Measurements from ENCODE around the gene BMPR2. TPM values are rescaled to one million over a fixed set of nuclear protein-coding genes. Genes with fewer than 3 reads are reported as not detected.

Gene BMPR2
- polyA plus RNA-seq, 3 donors: 4.1 to 6.4 (median 4.8) TPM

- Histone ChIP-seq H3K27me3 (ENCODE audit: control insufficient read depth in 2 of 2, insufficient read depth in 2 of 2, low read length in 2 of 2) (no peaks in the 10 kb centered on the region), H3K4me1 (ENCODE audit: control insufficient read depth in 1 of 2, insufficient read depth in 2 of 2, low read length in 2 of 2) (no peaks in the 10 kb centered on the region), H3K4me3 (replicated peaks in 1 of 3; ENCODE audit: low read depth in 2 of 3, low read length in 3 of 3) (no peak overlapping the region), H3K9ac (ENCODE audit: insufficient read depth, low read length, poor library complexity, severe bottlenecking) (no peak overlapping the region), H2AFZ (ENCODE audit: insufficient read depth, low read depth, low read length, poor library complexity, severe bottlenecking) (no peak overlapping the region), H3K79me2 (ENCODE audit: insufficient read depth, low read length) (no peaks in the 10 kb centered on the region), H3K36me3 (replicated peaks in 1 of 2; ENCODE audit: control insufficient read depth in 1 of 2, insufficient read depth in 2 of 2, low read length in 2 of 2) (peaks cover 18 to 39% of the 10 kb centered on the region in 2 donors), H3K9me3 (replicated peaks in 1 of 2; ENCODE audit: control insufficient read depth in 1 of 2, insufficient read depth in 1 of 2, low read length in 2 of 2) (no peaks in the 10 kb centered on the region), H3K27ac (ENCODE audit: low read depth in 1 of 2, low read length in 2 of 2) (no peak overlapping the region), H3K4me2 (replicated peaks; ENCODE audit: extremely low read depth, low read length, poor library complexity, severe bottlenecking) (no peak overlapping the region), H4K20me1 (ENCODE audit: insufficient read depth, low read length) (no peaks in the 10 kb centered on the region)
- Mint-ChIP-seq H3K9me3 (peaks cover 0 to 5% (median 0%) of the 10 kb centered on the region in 7 donors), H3K4me1 (no peaks in the 10 kb centered on the region), H3K27me3 (ENCODE audit: low read depth in 3 of 3) (no peaks in the 10 kb centered on the region), H3K27ac (no peak overlapping the region), H3K36me3 (peaks cover 31 to 53% of the 10 kb centered on the region in 2 donors), H3K4me3 (no peak overlapping the region)
- intact Hi-C loops (cut with micrococcal nuclease): no loop called here
- DNase-seq: no peak
- 73% methylated on average over 2 of the region's 4 CpGs for WGBS (ENCODE audit: insufficient coverage)
- no peak for TF ChIP-seq CTCF (IDR thresholded peaks at IDR 0.05)
Observed at GRCh38 chr2:202555356-202555755, 179.2 kb downstream of the BMPR2 start.

- H3K36me3 ChIP-seq (replicated peaks in 1 of 2; ENCODE audit: control insufficient read depth in 1 of 2, insufficient read depth in 2 of 2, low read length in 2 of 2): peaks cover 11 to 26% of the 10 kb centered on the region in 2 donors
- peaks cover 0 to 1% (median 0%) of the 10 kb centered on the region in 3 donors for H3K27me3 Mint-ChIP-seq (ENCODE audit: low read depth in 3 of 3)
- WGBS (ENCODE audit: insufficient coverage): no CpG with 5 or more reads among the region's 1 CpG
Observed at GRCh38 chr2:202560200-202560599, 184.1 kb downstream of the BMPR2 start.

More at GRCh38 chr2:202560200-202560599, 184.1 kb downstream of the BMPR2 start:
- Mint-ChIP-seq H3K36me3 (peaks cover 19 to 36% of the 10 kb centered on the region in 2 donors), H3K9me3 (peaks cover 0 to 3% (median 0%) of the 10 kb centered on the region in 7 donors), H3K27ac (no peak overlapping the region), H3K4me1 (no peaks in the 10 kb centered on the region), H3K4me3 (no peak overlapping the region)
- no peak overlapping the region for H3K4me2 ChIP-seq (replicated peaks; ENCODE audit: extremely low read depth, low read length, poor library complexity, severe bottlenecking)
- H3K9ac ChIP-seq (ENCODE audit: insufficient read depth, low read length, poor library complexity, severe bottlenecking): no peak overlapping the region
- H4K20me1 ChIP-seq (ENCODE audit: insufficient read depth, low read length): no peaks in the 10 kb centered on the region
- no peaks in the 10 kb centered on the region for H3K79me2 ChIP-seq (ENCODE audit: insufficient read depth, low read length)
- H3K9me3 ChIP-seq (replicated peaks in 1 of 2; ENCODE audit: control insufficient read depth in 1 of 2, insufficient read depth in 1 of 2, low read length in 2 of 2): no peaks in the 10 kb centered on the region
- H2AFZ ChIP-seq (ENCODE audit: insufficient read depth, low read depth, low read length, poor library complexity, severe bottlenecking): no peak overlapping the region
- DNase-seq: no peak
- H3K27me3 ChIP-seq (ENCODE audit: control insufficient read depth in 2 of 2, insufficient read depth in 2 of 2, low read length in 2 of 2): no peaks in the 10 kb centered on the region
- no peak for TF ChIP-seq CTCF (IDR thresholded peaks at IDR 0.05)
- intact Hi-C loops (cut with micrococcal nuclease): loop anchor here in 1 of 2 donors (10.0 kb wide), 1 partner anchor 315 kb away; the partner anchor contains the start of gene ICA1L
- no peak overlapping the region for H3K27ac ChIP-seq (ENCODE audit: low read depth in 1 of 2, low read length in 2 of 2)
- H3K4me3 ChIP-seq (replicated peaks in 1 of 3; ENCODE audit: low read depth in 2 of 3, low read length in 3 of 3): no peak overlapping the region
- no peaks in the 10 kb centered on the region for H3K4me1 ChIP-seq (ENCODE audit: control insufficient read depth in 1 of 2, insufficient read depth in 2 of 2, low read length in 2 of 2)

Measured in CD14-positive monocyte (primary cell).